MM.1S (cell line): ENCODE results near the gene TNFRSF1A.

Experiments
- DNase-seq: peaks from one replicate; pipeline ENCODE4 v3.0.0-alpha.2; 2015
- H2AFZ ChIP-seq: fragments of 300-600 bp; sonication (generic); 2 replicates; pipeline ENCODE4 v1.6.0; 2016; ENCODE audit warnings: antibody characterized with exemption, low read length
- H3F3A ChIP-seq: fragments of 300-600 bp; sonication (generic); 2 replicates; pipeline ENCODE4 v1.6.1; 2016; ENCODE audit warnings: mild to moderate bottlenecking, antibody characterized with exemption, low read length, moderate library complexity, mixed read lengths; ENCODE audit not compliant: insufficient read depth
- H3K27ac ChIP-seq: fragments of 300-600 bp; sonication (generic); 2 replicates; pipeline ENCODE4 v1.5.1; 2016; ENCODE audit warnings: mild to moderate bottlenecking, low read length
- H3K27me3 ChIP-seq: fragments of 300-600 bp; sonication (generic); replicated peaks from 2 replicates; pipeline ENCODE4 v1.6.0; 2016; ENCODE audit warnings: low read length; ENCODE audit not compliant: insufficient read depth
- H3K36me3 ChIP-seq: fragments of 300-600 bp; sonication (generic); replicated peaks from 2 replicates; pipeline ENCODE4 v1.6.1; 2016; ENCODE audit warnings: mild to moderate bottlenecking, low read length, mixed read lengths; ENCODE audit not compliant: insufficient read depth
- H3K4me1 ChIP-seq: fragments of 300-600 bp; sonication (generic); 2 replicates; pipeline ENCODE4 v1.6.1; 2016; ENCODE audit warnings: low read length, mixed read lengths
- H3K4me2 ChIP-seq: fragments of 300-600 bp; sonication (generic); 2 replicates; pipeline ENCODE4 v1.6.0; 2016; ENCODE audit warnings: low read depth, low read length
- H3K4me3 ChIP-seq: fragments of 300-600 bp; sonication (generic); 2 replicates; pipeline ENCODE4 v1.5.1; 2016; ENCODE audit warnings: low read length, mixed read lengths
- H3K79me2 ChIP-seq: fragments of 300-600 bp; sonication (generic); 2 replicates; pipeline ENCODE4 v1.6.1; 2016; ENCODE audit warnings: mixed run types, low read length, mixed read lengths
- H3K9ac ChIP-seq: fragments of 300-600 bp; sonication (generic); 2 replicates; pipeline ENCODE4 v1.6.1; 2016; ENCODE audit warnings: low read length, mixed read lengths
- H3K9me2 ChIP-seq: fragments of 300-600 bp; sonication (generic); replicated peaks from 2 replicates; pipeline ENCODE4 v1.6.1; 2016; ENCODE audit warnings: mild to moderate bottlenecking, low read length, mixed read lengths; ENCODE audit not compliant: insufficient read depth
- H3K9me3 ChIP-seq: fragments of 300-600 bp; sonication (generic); replicated peaks from 2 replicates; pipeline ENCODE4 v1.6.1; 2016; ENCODE audit warnings: mild to moderate bottlenecking, low read length, mixed read lengths; ENCODE audit not compliant: insufficient read depth
- H4K20me1 ChIP-seq: fragments of 300-600 bp; sonication (generic); 2 replicates; pipeline ENCODE4 v1.6.1; 2016; ENCODE audit warnings: mild to moderate bottlenecking, low read length, moderate library complexity, mixed read lengths; ENCODE audit not compliant: insufficient read depth
- EZH2 ChIP-seq: fragments of 300-600 bp; sonication (generic); optimal IDR thresholded peaks from 2 replicates; pipeline ENCODE3; 2017; ENCODE audit warnings: low read depth, mild to moderate bottlenecking, antibody characterized with exemption, low read length, mixed read lengths
- EZH2phosphoT487 ChIP-seq: fragments of 300-600 bp; sonication (generic); IDR thresholded peaks from 2 replicates; pipeline ENCODE4 v1.6.1; 2018; ENCODE audit warnings: antibody characterized with exemption, low read length
- TF ChIP-seq, protein P1 (sequence below): fragments of 300-600 bp; sonication (generic); IDR thresholded peaks from 2 replicates; pipeline ENCODE4 v1.5.1; 2016; ENCODE audit warnings: antibody characterized with exemption, low read length, mixed read lengths

The TNFRSF1A gene

GRCh38 chr12:6333029-6333428 is 8.8 kb downstream of the TNFRSF1A start:
- no peak overlapping the region for H3K9ac ChIP-seq
- no peaks in the 10 kb centered on the region for H3K27me3 ChIP-seq
- DNase-seq = no peak
- H3F3A ChIP-seq = peaks cover 22% of the 10 kb centered on the region
- H3K4me3 ChIP-seq = no peak overlapping the region
- H3K27ac ChIP-seq = no peak overlapping the region
- peaks cover 62% of the 10 kb centered on the region for H3K79me2 ChIP-seq
- no peaks in the 10 kb centered on the region for H3K9me2 ChIP-seq
- no peak overlapping the region for H2AFZ ChIP-seq
- TF ChIP-seq EZH2phosphoT487 (no peak), EZH2 (no peak)
- TF ChIP-seq, protein P1, sequence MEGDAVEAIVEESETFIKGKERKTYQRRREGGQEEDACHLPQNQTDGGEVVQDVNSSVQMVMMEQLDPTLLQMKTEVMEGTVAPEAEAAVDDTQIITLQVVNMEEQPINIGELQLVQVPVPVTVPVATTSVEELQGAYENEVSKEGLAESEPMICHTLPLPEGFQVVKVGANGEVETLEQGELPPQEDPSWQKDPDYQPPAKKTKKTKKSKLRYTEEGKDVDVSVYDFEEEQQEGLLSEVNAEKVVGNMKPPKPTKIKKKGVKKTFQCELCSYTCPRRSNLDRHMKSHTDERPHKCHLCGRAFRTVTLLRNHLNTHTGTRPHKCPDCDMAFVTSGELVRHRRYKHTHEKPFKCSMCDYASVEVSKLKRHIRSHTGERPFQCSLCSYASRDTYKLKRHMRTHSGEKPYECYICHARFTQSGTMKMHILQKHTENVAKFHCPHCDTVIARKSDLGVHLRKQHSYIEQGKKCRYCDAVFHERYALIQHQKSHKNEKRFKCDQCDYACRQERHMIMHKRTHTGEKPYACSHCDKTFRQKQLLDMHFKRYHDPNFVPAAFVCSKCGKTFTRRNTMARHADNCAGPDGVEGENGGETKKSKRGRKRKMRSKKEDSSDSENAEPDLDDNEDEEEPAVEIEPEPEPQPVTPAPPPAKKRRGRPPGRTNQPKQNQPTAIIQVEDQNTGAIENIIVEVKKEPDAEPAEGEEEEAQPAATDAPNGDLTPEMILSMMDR = no peak
- no peak overlapping the region for H3K4me2 ChIP-seq
- H3K36me3 ChIP-seq = peaks cover 9% of the 10 kb centered on the region; the same call in 1 of the 2 replicates
- H4K20me1 ChIP-seq = no peaks in the 10 kb centered on the region
- peaks cover 35% of the 10 kb centered on the region for H3K4me1 ChIP-seq
- no peaks in the 10 kb centered on the region for H3K9me3 ChIP-seq

GRCh38 chr12:6332459-6332858 is 9.4 kb downstream of the TNFRSF1A start:
- Histone ChIP-seq H3K27me3 (no peaks in the 10 kb centered on the region), H2AFZ (no peak overlapping the region), H3K36me3 (peaks cover 9% of the 10 kb centered on the region; the same call in 1 of the 2 replicates), H3K4me3 (no peak overlapping the region), H4K20me1 (no peaks in the 10 kb centered on the region), H3K79me2 (peaks cover 57% of the 10 kb centered on the region), H3K4me2 (no peak overlapping the region), H3K4me1 (peaks cover 35% of the 10 kb centered on the region), H3K27ac (no peak overlapping the region), H3F3A (peaks cover 17% of the 10 kb centered on the region), H3K9ac (no peak overlapping the region), H3K9me2 (no peaks in the 10 kb centered on the region), H3K9me3 (no peaks in the 10 kb centered on the region)
- no peak for DNase-seq
- TF ChIP-seq, protein P1 = no peak

DNA sequence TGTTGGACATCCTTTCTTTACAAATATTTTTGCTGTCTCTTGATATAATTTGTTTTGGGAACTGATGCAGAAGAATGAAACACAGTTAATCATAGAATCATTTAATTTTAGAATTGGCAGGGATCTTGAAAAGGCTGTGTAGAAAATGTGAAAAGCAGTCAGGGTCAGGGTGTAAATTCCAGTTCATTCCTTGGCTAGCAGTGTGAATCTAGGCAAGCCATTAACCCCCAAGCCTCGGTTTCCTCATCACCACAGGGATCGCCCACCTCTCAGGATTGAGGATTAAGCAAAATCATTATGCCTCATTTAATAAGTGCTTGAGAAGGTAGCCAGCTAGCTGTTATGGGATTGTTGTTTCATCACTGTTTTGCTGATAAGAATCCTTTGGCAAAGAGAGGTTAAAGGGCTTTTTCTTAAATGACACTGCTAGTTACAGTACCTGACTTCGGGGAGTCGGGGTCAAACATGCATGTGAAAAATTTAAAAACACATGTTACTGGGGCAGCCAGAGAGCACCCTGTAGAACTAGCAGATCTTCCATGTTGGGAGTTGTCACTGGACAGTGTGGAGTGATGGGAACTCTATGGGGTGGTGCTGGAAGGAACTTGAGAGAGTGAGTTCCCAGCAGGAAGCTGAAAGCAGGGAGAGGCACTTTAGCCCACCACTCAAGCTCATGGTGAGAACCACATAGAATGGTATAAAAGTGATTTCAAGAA is 10.7 kb downstream of the TNFRSF1A start:
- no peak overlapping the region for H3K27ac ChIP-seq
- H3K4me2 ChIP-seq = no peak overlapping the region
- no peaks in the 10 kb centered on the region for H3K9me2 ChIP-seq
- H3K79me2 ChIP-seq = peaks cover 44% of the 10 kb centered on the region
- peaks cover 10% of the 10 kb centered on the region for H3F3A ChIP-seq
- no peak for TF ChIP-seq EZH2phosphoT487
- TF ChIP-seq, protein P1 = no peak
- TF ChIP-seq EZH2 = no peak
- H3K9me3 ChIP-seq = no peaks in the 10 kb centered on the region
- no peaks in the 10 kb centered on the region for H3K27me3 ChIP-seq
- no peaks in the 10 kb centered on the region for H4K20me1 ChIP-seq
- no peak overlapping the region for H3K4me3 ChIP-seq
- no peak for DNase-seq
- H3K4me1 ChIP-seq = peaks cover 27% of the 10 kb centered on the region
- H3K9ac ChIP-seq = no peak overlapping the region
- peaks cover 9% of the 10 kb centered on the region; the same call in 1 of the 2 replicates for H3K36me3 ChIP-seq
- H2AFZ ChIP-seq = no peak overlapping the region
